Hepatocyte (in vitro differentiated cells): ENCODE results near the gene RNF144B.

Experiments
- EZH2 ChIP-seq: fragments of 200-600 bp; sonication (generic); IDR thresholded peaks from 2 replicates; pipeline ENCODE4 v1.6.1; 2016; ENCODE audit warnings: antibody characterized with exemption, mild to moderate bottlenecking, borderline replicate concordance
- TF ChIP-seq, protein P1 (sequence below): fragments of 200-600 bp; sonication (generic); IDR thresholded peaks from 2 replicates; pipeline ENCODE4 v1.5.1; 2016; ENCODE audit warnings: antibody characterized with exemption, mild to moderate bottlenecking; ENCODE audit not compliant: poor library complexity

DNA sequence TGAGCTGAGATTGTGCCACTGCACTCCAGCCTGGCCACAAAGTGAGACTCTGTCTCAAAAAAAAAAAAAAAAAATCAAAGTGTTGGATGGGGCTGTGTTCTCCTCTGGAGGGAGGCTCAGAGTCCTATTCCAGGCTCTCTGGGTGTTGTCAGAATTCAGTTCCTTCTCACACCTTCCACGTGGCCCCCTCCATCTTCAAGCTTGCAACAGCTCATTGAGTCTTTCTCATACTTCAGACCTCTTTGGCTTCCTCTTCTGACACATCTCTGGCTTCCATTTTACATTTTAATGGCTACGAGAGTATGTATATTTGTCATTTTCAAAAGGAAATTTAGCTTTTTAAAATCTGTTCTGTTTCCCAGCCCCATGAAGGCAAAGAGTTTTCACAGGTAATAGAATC is 85.8 kb downstream of the RNF144B start:
- TF ChIP-seq, protein P1, sequence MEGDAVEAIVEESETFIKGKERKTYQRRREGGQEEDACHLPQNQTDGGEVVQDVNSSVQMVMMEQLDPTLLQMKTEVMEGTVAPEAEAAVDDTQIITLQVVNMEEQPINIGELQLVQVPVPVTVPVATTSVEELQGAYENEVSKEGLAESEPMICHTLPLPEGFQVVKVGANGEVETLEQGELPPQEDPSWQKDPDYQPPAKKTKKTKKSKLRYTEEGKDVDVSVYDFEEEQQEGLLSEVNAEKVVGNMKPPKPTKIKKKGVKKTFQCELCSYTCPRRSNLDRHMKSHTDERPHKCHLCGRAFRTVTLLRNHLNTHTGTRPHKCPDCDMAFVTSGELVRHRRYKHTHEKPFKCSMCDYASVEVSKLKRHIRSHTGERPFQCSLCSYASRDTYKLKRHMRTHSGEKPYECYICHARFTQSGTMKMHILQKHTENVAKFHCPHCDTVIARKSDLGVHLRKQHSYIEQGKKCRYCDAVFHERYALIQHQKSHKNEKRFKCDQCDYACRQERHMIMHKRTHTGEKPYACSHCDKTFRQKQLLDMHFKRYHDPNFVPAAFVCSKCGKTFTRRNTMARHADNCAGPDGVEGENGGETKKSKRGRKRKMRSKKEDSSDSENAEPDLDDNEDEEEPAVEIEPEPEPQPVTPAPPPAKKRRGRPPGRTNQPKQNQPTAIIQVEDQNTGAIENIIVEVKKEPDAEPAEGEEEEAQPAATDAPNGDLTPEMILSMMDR = no peak
- TF ChIP-seq EZH2 = no peak
